HEK293T (cell line): ENCODE measurements around the gene SIAH3.

Experiments used
- FOXK2 ChIP-seq: fragments of 450-650 bp; IDR thresholded peaks from 2 replicates; pipeline ENCODE4 v1.6.1; 2016; ENCODE audit warnings: mild to moderate bottlenecking
- HDGF ChIP-seq: fragments of 450-650 bp; IDR thresholded peaks from 2 replicates; pipeline ENCODE4 v1.6.1; 2017; ENCODE audit warnings: antibody characterized with exemption, borderline replicate concordance

DNA sequence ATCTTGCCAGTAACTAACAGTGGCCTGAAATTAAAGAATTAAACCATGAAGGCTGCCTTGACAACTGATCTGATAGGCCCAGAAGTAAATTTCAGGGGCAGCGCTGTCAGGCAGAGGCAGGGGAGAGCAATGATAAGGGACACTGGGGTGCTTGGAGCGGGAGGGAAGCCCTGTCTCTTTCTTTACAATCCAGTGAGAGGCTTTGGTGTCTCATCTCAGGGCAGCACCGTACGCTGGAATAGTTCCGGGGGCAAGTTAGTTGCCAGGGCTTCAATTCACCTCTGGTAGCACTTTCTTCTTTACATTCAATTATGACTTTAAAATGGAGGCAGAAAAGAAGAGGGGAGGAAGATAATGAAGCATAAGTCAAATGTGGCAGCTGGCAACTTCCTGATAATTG lies 74.8 kb downstream of the SIAH3 start:
- TF ChIP-seq FOXK2 (no peak), HDGF (no peak)
